B cell (primary cell): ENCODE measurements around the gene PUM2. TPM values are rescaled to one million over a fixed set of nuclear protein-coding genes. Genes with fewer than 3 reads are reported as not detected.

Experiments
- ATAC-seq: fragments of 200-7000 bp; cut with Tn5 transposase; one replicate; pipeline ENCODE4 v1.10.0; 2021; ENCODE audit warnings: low read depth, mild to moderate bottlenecking, moderate number of reproducible peaks, moderate library complexity
- CTCF ChIA-PET: fragments of 350-600 bp; sonication (Branson Sonifier 250); formaldehyde crosslinking; loops from one replicate; lab custom pipeline; 2021; ENCODE audit warnings: antibody characterized with exemption, inconsistent platforms; lab: Charles Lee
- POLR2A ChIA-PET: fragments of 350-600 bp; sonication (Branson Sonifier 250); formaldehyde crosslinking; loops from one replicate; lab custom pipeline; 2021; ENCODE audit warnings: antibody characterized with exemption; lab: Charles Lee
- DNase-seq: peaks from one replicate; pipeline ENCODE4 v3.0.0; 2013
- H2AFZ ChIP-seq: 2 replicates; pipeline ENCODE4 v1.6.1; 2012; ENCODE audit warnings: mild to moderate bottlenecking, low read depth, low read length; ENCODE audit not compliant: insufficient read depth, poor library complexity, severe bottlenecking
- H3K27ac ChIP-seq, 2 donors: 1 replicate in 1 of 2; 2 replicates in 1 of 2; pipeline ENCODE4 v1.5.1; 2012 to 2013; ENCODE audit warnings: low read length in 2 of 2, mild to moderate bottlenecking in 2 of 2, moderate library complexity in 1 of 2
- H3K27me3 ChIP-seq, 4 experiments: fragments of 200-600 bp in 1 of 4; sonication (generic) in 1 of 4; replicated peaks in 1 of 4; 1 replicate in 2 of 4; 2 replicates in 2 of 4; pipeline versions ENCODE4 v1.6.1 to v1.7.0; 2013 to 2016; ENCODE audit warnings: low read length in 3 of 4, mild to moderate bottlenecking in 2 of 4, mixed read lengths in 1 of 4, moderate library complexity in 1 of 4; ENCODE audit not compliant: insufficient read depth in 4 of 4, control insufficient read depth in 3 of 4; ENCODE audit errors: control extremely low read depth in 1 of 4
- H3K36me3 ChIP-seq, 2 experiments: replicated peaks in 1 of 2; 1 replicate in 1 of 2; 2 replicates in 1 of 2; pipeline versions ENCODE4 v1.6.1 to v1.7.1; 2013; ENCODE audit warnings: low read length in 1 of 2; ENCODE audit not compliant: insufficient read depth in 2 of 2, control insufficient read depth in 1 of 2; ENCODE audit errors: control extremely low read depth in 1 of 2, extremely low read depth in 1 of 2
- H3K4me1 ChIP-seq, 2 donors: fragments of 200-600 bp in 1 of 2; sonication (generic) in 1 of 2; 1 replicate in 1 of 2; 2 replicates in 1 of 2; pipeline versions ENCODE4 v1.5.1 to v1.6.1; 2013 to 2017; ENCODE audit warnings: low read length in 2 of 2; ENCODE audit not compliant: control insufficient read depth in 2 of 2, insufficient read depth in 2 of 2
- H3K4me2 ChIP-seq: replicated peaks from 2 replicates; pipeline ENCODE3; 2012; ENCODE audit warnings: mild to moderate bottlenecking, low read depth, low read length; ENCODE audit not compliant: poor library complexity, severe bottlenecking
- H3K4me3 ChIP-seq, 5 experiments: fragments of 200-600 bp in 1 of 5; sonication (generic) in 1 of 5; 1 replicate in 3 of 5; 2 replicates in 2 of 5; pipeline versions ENCODE4 v1.5.1 to v1.7.0; 2011 to 2016; ENCODE audit warnings: low read length in 4 of 5, mild to moderate bottlenecking in 4 of 5, low read depth in 2 of 5, control low read depth in 1 of 5, moderate library complexity in 1 of 5; ENCODE audit not compliant: insufficient read depth in 1 of 5; ENCODE audit errors: control extremely low read depth in 1 of 5, extremely low read depth in 1 of 5
- H3K79me2 ChIP-seq: fragments of 200-600 bp; sonication (generic); one replicate; pipeline ENCODE4 v1.6.0; 2016; ENCODE audit warnings: low read length; ENCODE audit not compliant: control insufficient read depth, insufficient read depth
- H3K9ac ChIP-seq: fragments of 200-600 bp; sonication (generic); 2 replicates; pipeline ENCODE4 v1.6.1; 2017; ENCODE audit warnings: mild to moderate bottlenecking, low read length, moderate library complexity
- H3K9me3 ChIP-seq, 3 donors: one replicate each; pipeline versions ENCODE4 v1.6.1 to v1.7.1; 2013; ENCODE audit warnings: low read length in 2 of 3; ENCODE audit not compliant: control insufficient read depth in 2 of 3, insufficient read depth in 1 of 3; ENCODE audit errors: control extremely low read depth in 1 of 3
- H4K20me1 ChIP-seq: 2 replicates; pipeline ENCODE4 v1.6.0; 2012; ENCODE audit warnings: mild to moderate bottlenecking, low read length; ENCODE audit not compliant: insufficient read depth, control insufficient read depth, poor library complexity, severe bottlenecking
- H3K27ac Mint-ChIP-seq: one replicate; pipeline ENCODE4 v1.8.0; 2021; ENCODE audit warnings: mixed read lengths
- H3K27me3 Mint-ChIP-seq: one replicate; pipeline ENCODE4 v1.8.0; 2021; ENCODE audit warnings: mixed read lengths
- H3K4me1 Mint-ChIP-seq: one replicate; pipeline ENCODE4 v1.8.0; 2021; ENCODE audit warnings: mixed read lengths
- H3K4me3 Mint-ChIP-seq: one replicate; pipeline ENCODE4 v1.8.0; 2021; ENCODE audit warnings: mixed read lengths
- H3K9me3 Mint-ChIP-seq: one replicate; pipeline ENCODE4 v1.8.0; 2022; ENCODE audit warnings: mixed read lengths; ENCODE audit not compliant: insufficient read depth
- CTCF ChIP-seq: fragments of 200-600 bp; IDR thresholded peaks from one replicate; pipeline ENCODE4 v1.8.0; 2022; ENCODE audit warnings: antibody characterized with exemption, mild to moderate bottlenecking
- EZH2 ChIP-seq: IDR thresholded peaks from 2 replicates; pipeline ENCODE4 v1.6.1; 2012; ENCODE audit warnings: borderline replicate concordance, low read depth, mild to moderate bottlenecking, moderate library complexity, low read length; ENCODE audit not compliant: insufficient read depth, poor library complexity, severe bottlenecking
- WGBS: methylation state at CpG from one replicate; pipeline ENCODE4 v1.1.5; 2013; ENCODE audit warnings: missing lambda C conversion rate; ENCODE audit not compliant: insufficient coverage; 5-methylcytosine and 5-hydroxymethylcytosine counted together
- intact Hi-C: fragments of 100-400 bp; cut with micrococcal nuclease; formaldehyde crosslinking; loops from one replicate; pipeline ENCODE4 v1.10.0; 2022
- polyA plus RNA-seq: library from polyadenylated mRNA; depleted of rRNA; stranded (reverse); fragments of >200 nt; gene quantifications from 2 replicates; pipeline ENCODE4 v1.2.3, GENCODE V29; 2012
- total RNA-seq, 2 donors: library from RNA; stranded (reverse); fragments of 120-200 nt in 1 of 2; gene quantifications; 1 replicate in 1 of 2; 2 replicates in 1 of 2; pipeline versions ENCODE4 v1.2.3 to v1.2.4, GENCODE V29; 2013 to 2022

PUM2 gene
- total and polyA plus RNA-seq, 2 donors (not counting 1 experiment from before 2014, with no cell fraction given) = 21.1 to 151 TPM

- intact Hi-C loops = no loop called here
- Histone ChIP-seq H3K9ac (no peak overlapping the region), H3K79me2 (no peaks in the 10 kb centered on the region), H3K36me3 (no peaks in the 10 kb centered on the region), H3K4me3 (no peak overlapping the region), H4K20me1 (no peaks in the 10 kb centered on the region), H2AFZ (no peak overlapping the region), H3K4me2 (no peak overlapping the region), H3K27me3 (peaks cover 0 to 6% (median under 1%) of the 10 kb centered on the region in 4 experiments), H3K4me1 (no peaks in the 10 kb centered on the region), H3K27ac (no peak overlapping the region), H3K9me3 (no peaks in the 10 kb centered on the region)
- no peak overlapping the region for H3K4me3 Mint-ChIP-seq
- no peaks in the 10 kb centered on the region for H3K9me3 Mint-ChIP-seq
- DNase-seq = no peak
- TF ChIP-seq EZH2 (no peak), CTCF (no peak)
- H3K27me3 Mint-ChIP-seq = peaks cover 24% of the 10 kb centered on the region
- no peaks in the 10 kb centered on the region for H3K4me1 Mint-ChIP-seq
- POLR2A ChIA-PET = no interaction called here
- 90% methylated on average over 5 of the region's 5 CpGs for WGBS
- H3K27ac Mint-ChIP-seq = no peak overlapping the region
- no peak for ATAC-seq
- CTCF ChIA-PET = interaction anchor here (1.3 to 2.1 kb wide), 2 partner anchors 13 to 245 kb away, joined by 3 to 4 read pairs; no protein-coding TSS in a partner anchor
Observed at GRCh38 chr2:20397811-20398447, 47.3 kb upstream of the PUM2 start.

DNA sequence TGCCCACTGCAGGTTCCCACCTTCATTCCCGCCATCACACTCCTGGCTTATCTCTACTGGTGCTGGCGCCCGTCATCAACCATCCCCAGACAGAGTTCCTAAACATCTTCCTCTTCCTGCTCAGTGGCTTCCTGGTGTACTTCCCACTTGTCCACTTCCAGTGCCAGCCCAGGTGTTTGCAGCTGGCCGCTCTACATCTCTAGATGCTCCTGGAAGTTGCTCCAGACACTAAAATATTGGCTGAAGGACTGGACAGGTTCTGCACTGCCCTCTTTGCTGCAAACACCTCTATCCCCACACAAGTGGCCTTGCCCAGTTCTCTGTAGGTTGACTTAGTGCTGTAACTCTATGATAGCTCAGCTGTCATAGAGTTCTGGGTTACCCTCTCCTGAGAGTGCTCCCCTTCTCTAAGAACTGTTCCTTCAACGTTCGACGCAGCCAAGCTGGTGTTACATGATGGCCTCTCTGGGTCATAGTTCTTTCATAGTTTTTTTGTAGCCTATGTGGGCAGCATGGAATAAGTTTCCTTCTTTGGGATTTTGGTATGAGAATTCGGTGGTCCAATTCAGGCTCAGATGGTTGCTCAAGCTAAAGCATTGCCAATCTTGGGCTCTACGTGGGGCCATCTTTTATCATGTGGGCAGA is 45.8 kb upstream of the PUM2 start:
- Histone ChIP-seq H3K4me2 (no peak overlapping the region), H3K4me3 (no peak overlapping the region), H3K27ac (no peak overlapping the region), H3K4me1 (no peaks in the 10 kb centered on the region), H2AFZ (no peak overlapping the region), H3K79me2 (no peaks in the 10 kb centered on the region), H3K27me3 (peaks cover 0 to 6% (median under 1%) of the 10 kb centered on the region in 4 experiments), H3K36me3 (no peaks in the 10 kb centered on the region), H4K20me1 (no peaks in the 10 kb centered on the region), H3K9ac (no peak overlapping the region), H3K9me3 (no peaks in the 10 kb centered on the region)
- H3K9me3 Mint-ChIP-seq = no peaks in the 10 kb centered on the region
- CTCF ChIA-PET = interaction anchor here (0.8 to 1.4 kb wide), 3 partner anchors 15 to 248 kb away, joined by 3 to 4 read pairs (median 4); no protein-coding TSS in a partner anchor
- DNase-seq = no peak
- POLR2A ChIA-PET = no interaction called here
- ATAC-seq = no peak
- intact Hi-C loops = no loop called here
- H3K4me3 Mint-ChIP-seq = no peak overlapping the region
- peaks cover 28% of the 10 kb centered on the region for H3K27me3 Mint-ChIP-seq
- 96% methylated on average over 9 of the region's 9 CpGs for WGBS
- no peak overlapping the region for H3K27ac Mint-ChIP-seq
- TF ChIP-seq CTCF (no peak), EZH2 (no peak)
- H3K4me1 Mint-ChIP-seq = no peaks in the 10 kb centered on the region
